A549 (cell line): ENCODE measurements around the gene APBA1. TPM values are rescaled to one million over a fixed set of nuclear protein-coding genes. Genes with fewer than 3 reads are reported as not detected.
A peak's percentile ranks its signal among the peaks of the same experiment; 100 is the strongest.

ENCODE experiments used
- ATAC-seq, 2 experiments: fragments of 200-7000 bp in 1 of 2; fragments of >200 bp in 1 of 2; cut with Nextera tagmentation in 1 of 2; cut with Tn5 transposase in 1 of 2; 3 replicates each; pipeline versions ENCODE4 v1.8.0 to v1.9.1; 2018 to 2020; ENCODE audit warnings: mild to moderate bottlenecking in 1 of 2, moderate library complexity in 1 of 2
- CTCF ChIA-PET: fragments of 300-600 bp; sonication (Branson Sonifier 250); formaldehyde crosslinking; extraction: SDS; loops from one replicate; lab custom pipeline; 2021; ENCODE audit warnings: antibody characterized with exemption, inconsistent platforms; lab: Yijun Ruan, JAX
- POLR2A ChIA-PET: fragments of 350-600 bp; formaldehyde crosslinking; extraction: SDS; loops from one replicate; lab custom pipeline; 2021; ENCODE audit warnings: antibody characterized with exemption, inconsistent platforms; lab: Yijun Ruan, JAX
- DNase-seq, 2 experiments: peaks; one replicate each; pipeline versions ENCODE4 v3.0.0 to v3.0.0-alpha.2; 2011 to 2016; ENCODE audit warnings: low read depth in 1 of 2, low spot score in 1 of 2
- FAIRE-seq: peaks from 2 replicates; lab custom pipeline; 2011; peaks lifted over from hg19 to GRCh38; lab: Jason Lieb, UNC
- H3K27ac ChIP-seq, 2 experiments: fragments of >200 bp; sonication (Bioruptor Twin); formaldehyde crosslinking; 3 replicates each; pipeline ENCODE4 v1.5.1; 2016 to 2017
- H3K4me1 ChIP-seq: fragments of >200 bp; sonication (Bioruptor Twin); formaldehyde crosslinking; 3 replicates; pipeline ENCODE4 v1.6.1; 2016
- H3K4me2 ChIP-seq: fragments of >200 bp; sonication (Bioruptor Twin); formaldehyde crosslinking; 3 replicates; pipeline ENCODE4 v1.6.1; 2016
- H3K4me3 ChIP-seq: fragments of >200 bp; sonication (Bioruptor Twin); formaldehyde crosslinking; 3 replicates; pipeline ENCODE4 v1.5.1; 2016
- H3K9me3 ChIP-seq: fragments of >200 bp; sonication (Bioruptor Twin); formaldehyde crosslinking; 3 replicates; pipeline ENCODE4 v1.6.1; 2016
- ATOH8 ChIP-seq: fragments of 250-450 bp; sonication (Bioruptor Pico); IDR thresholded peaks from 2 replicates; pipeline ENCODE4 v1.5.0; 2020; ENCODE audit warnings: low read depth, mild to moderate bottlenecking, moderate library complexity
- CEBPB ChIP-seq, 2 experiments: fragments of >200 bp in 1 of 2; sonication (Bioruptor Twin) in 1 of 2; formaldehyde crosslinking in 1 of 2; IDR thresholded peaks; 2 replicates each; pipeline ENCODE4 v1.6.1; 2012 to 2016
- CHD4 ChIP-seq: fragments of 200-600 bp; sonication (generic); IDR thresholded peaks from 2 replicates; pipeline ENCODE4 v1.6.1; 2016; ENCODE audit warnings: antibody characterized with exemption, mild to moderate bottlenecking, borderline replicate concordance
- EP300 ChIP-seq, 2 experiments: fragments of >200 bp; sonication (Bioruptor Twin); formaldehyde crosslinking; IDR thresholded peaks; 2 replicates in 1 of 2; 3 replicates in 1 of 2; pipeline ENCODE4 v1.6.1; 2016 to 2017
- ESRRA ChIP-seq: fragments of 150-350 bp; IDR thresholded peaks from 2 replicates; pipeline ENCODE4 v1.6.1; 2014; ENCODE audit warnings: mild to moderate bottlenecking, low read length, borderline replicate concordance
- FOSL2 ChIP-seq, 2 experiments: fragments of 450-650 bp in 1 of 2; fragments of >200 bp in 1 of 2; sonication (Bioruptor Twin) in 1 of 2; formaldehyde crosslinking; IDR thresholded peaks; 2 replicates each; pipeline versions ENCODE4 v1.5.0 to v1.6.1; 2016 to 2020; ENCODE audit warnings: mild to moderate bottlenecking in 1 of 2, moderate library complexity in 1 of 2
- FOXS1 ChIP-seq: fragments of 250-450 bp; sonication (Bioruptor Pico); IDR thresholded peaks from 2 replicates; pipeline ENCODE4 v1.5.0; 2020; ENCODE audit warnings: mild to moderate bottlenecking, moderate library complexity
- HDAC2 ChIP-seq: fragments of 200-600 bp; sonication (generic); IDR thresholded peaks from 2 replicates; pipeline ENCODE4 v1.6.1; 2016
- HEYL ChIP-seq: fragments of 250-450 bp; sonication (Bioruptor Pico); IDR thresholded peaks from 2 replicates; pipeline ENCODE4 v1.8.0; 2021; ENCODE audit warnings: mild to moderate bottlenecking, moderate library complexity
- HOXA7 ChIP-seq: fragments of 250-450 bp; sonication (Bioruptor Pico); IDR thresholded peaks from 2 replicates; pipeline ENCODE4 v1.5.0; 2020; ENCODE audit warnings: mild to moderate bottlenecking, moderate library complexity
- HOXB5 ChIP-seq: fragments of 250-450 bp; sonication (Bioruptor Pico); IDR thresholded peaks from 2 replicates; pipeline ENCODE4 v1.5.0; 2020; ENCODE audit warnings: mild to moderate bottlenecking, moderate library complexity
- JUN ChIP-seq, 2 experiments: fragments of >200 bp; sonication (Bioruptor Twin); formaldehyde crosslinking; IDR thresholded peaks; 2 replicates in 1 of 2; 3 replicates in 1 of 2; pipeline ENCODE4 v1.6.1; 2016 to 2017
- JUNB ChIP-seq: fragments of >200 bp; sonication (Bioruptor Twin); formaldehyde crosslinking; IDR thresholded peaks from 2 replicates; pipeline ENCODE4 v1.6.1; 2016
- MAFK ChIP-seq: fragments of 450-650 bp; IDR thresholded peaks from 2 replicates; pipeline ENCODE4 v1.6.1; 2014; ENCODE audit not compliant: partially characterized antibody
- MAZ ChIP-seq: fragments of 150-350 bp; IDR thresholded peaks from 2 replicates; pipeline ENCODE4 v1.6.1; 2014; ENCODE audit warnings: antibody characterized with exemption, low read depth, low read length, borderline replicate concordance
- MYC ChIP-seq: IDR thresholded peaks from 2 replicates; pipeline ENCODE4 v1.6.1; 2012; ENCODE audit warnings: mild to moderate bottlenecking, inconsistent platforms, low read length, improper control_type of control experiment, borderline replicate concordance
- NFE2L2 ChIP-seq: fragments of 150-350 bp; conservative IDR thresholded peaks from 2 replicates; pipeline ENCODE4 v1.6.1; 2014; ENCODE audit warnings: low read length
- NPAS2 ChIP-seq: fragments of 250-450 bp; sonication (Bioruptor Pico); IDR thresholded peaks from 2 replicates; pipeline ENCODE4 v1.8.0; 2022; ENCODE audit warnings: mild to moderate bottlenecking, moderate library complexity, borderline replicate concordance
- PHF8 ChIP-seq: fragments of 200-600 bp; sonication (generic); IDR thresholded peaks from 2 replicates; pipeline ENCODE4 v1.6.1; 2016; ENCODE audit warnings: low read depth, mild to moderate bottlenecking, antibody characterized with exemption, moderate library complexity, borderline replicate concordance
- POLR2A ChIP-seq: IDR thresholded peaks from 2 replicates; pipeline ENCODE4 v1.6.1; 2012; ENCODE audit warnings: mild to moderate bottlenecking, low read length
- POLR2AphosphoS2 ChIP-seq: conservative IDR thresholded peaks from 2 replicates; pipeline ENCODE4 v1.6.1; 2012; ENCODE audit warnings: low read length, improper control_type of control experiment, inconsistent platforms
- RAD21 ChIP-seq, 2 experiments: fragments of >200 bp in 1 of 2; sonication (Bioruptor Twin) in 1 of 2; formaldehyde crosslinking in 1 of 2; IDR thresholded peaks in 1 of 2; conservative IDR thresholded peaks in 1 of 2; 2 replicates in 1 of 2; 3 replicates in 1 of 2; pipeline ENCODE4 v1.6.1; 2012 to 2018; ENCODE audit warnings: inconsistent platforms in 1 of 2
- SMC3 ChIP-seq: fragments of >200 bp; sonication (Bioruptor Twin); formaldehyde crosslinking; IDR thresholded peaks from 3 replicates; pipeline ENCODE4 v1.6.1; 2018; ENCODE audit warnings: inconsistent platforms
- SREBF2 ChIP-seq: fragments of 450-650 bp; IDR thresholded peaks from 2 replicates; pipeline ENCODE4 v1.6.1; 2014; ENCODE audit warnings: mild to moderate bottlenecking, moderate library complexity
- ZFP36 ChIP-seq: fragments of 450-650 bp; IDR thresholded peaks from 2 replicates; pipeline ENCODE4 v1.6.1; 2014; ENCODE audit warnings: borderline replicate concordance; ENCODE audit not compliant: partially characterized antibody
- WGBS: methylation state at CpG from one replicate; pipeline ENCODE4 v1.1.6; 2017; ENCODE audit errors: missing lambda C conversion rate; 5-methylcytosine and 5-hydroxymethylcytosine counted together
- polyA plus RNA-seq, 4 experiments: library from polyadenylated mRNA; depleted of rRNA in 3 of 4; stranded (reverse); fragments of >200 nt; fragmentation: RNase III in 1 of 4; extraction: RNeasy Plus Mini Kit Qiagen cat#74134 plus additional on column Dnase treatment in 1 of 4; gene quantifications; 2 replicates in 3 of 4; 3 replicates in 1 of 4; pipeline ENCODE4 v1.2.3, GENCODE V29; 2011 to 2017
- TF ChIP-seq, protein P1 (sequence below): fragments of >200 bp; sonication (Bioruptor Twin); formaldehyde crosslinking; IDR thresholded peaks from 2 replicates; pipeline ENCODE4 v1.6.1; 2016
- TF ChIP-seq, protein P2 (sequence below): fragments of 150-350 bp; IDR thresholded peaks from 2 replicates; pipeline ENCODE4 v1.6.1; 2014; ENCODE audit warnings: low read depth, mild to moderate bottlenecking, low read length
- TF ChIP-seq, protein P3 (sequence below): fragments of >200 bp; sonication (Bioruptor Twin); formaldehyde crosslinking; IDR thresholded peaks from 3 replicates; pipeline ENCODE4 v1.5.1; 2016
- TF ChIP-seq, protein P4 (sequence below): fragments of 450-650 bp; IDR thresholded peaks from 2 replicates; pipeline ENCODE4 v1.6.1; 2014; ENCODE audit warnings: antibody characterized with exemption

The APBA1 gene
- polyA plus RNA-seq, 2 of the 4 experiments (the other 2 are of a cell fraction), result 0.22 to 1.6 TPM

DNA sequence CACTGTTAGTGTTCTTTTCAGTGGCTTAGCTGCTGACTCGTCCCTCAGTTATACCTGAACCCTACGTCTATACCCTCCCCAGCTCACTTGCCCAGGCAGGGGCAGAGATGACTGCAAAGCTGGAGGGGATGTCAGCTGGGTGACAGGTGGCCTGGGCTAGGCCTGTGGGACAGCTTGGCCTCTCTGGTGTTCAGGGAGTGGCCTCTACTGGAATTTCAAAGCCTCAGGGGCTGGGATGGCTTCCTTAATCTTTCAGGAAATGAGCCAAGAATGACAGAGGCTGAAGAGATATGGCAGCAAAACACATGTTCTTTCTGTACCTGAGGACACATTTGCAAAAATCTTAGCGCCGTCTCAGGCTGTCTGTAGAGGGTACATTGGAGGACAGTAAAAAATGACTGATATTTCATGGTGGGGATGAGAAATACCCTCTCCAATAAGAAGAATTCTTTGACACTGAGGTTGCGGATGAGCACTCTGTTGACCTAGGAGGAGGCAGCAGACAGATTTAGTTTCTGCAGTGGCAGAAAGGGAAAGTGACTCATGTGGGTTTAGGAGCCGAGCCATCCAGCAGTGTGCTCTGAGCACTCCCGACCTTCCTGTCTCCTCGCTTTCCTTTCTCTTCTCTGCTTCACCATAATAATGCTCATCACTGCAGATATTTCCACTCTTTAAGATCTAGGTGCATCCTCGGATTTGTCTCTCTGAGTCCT, 292.7 kb downstream of the APBA1 start:
- no peaks in the 10 kb centered on the region for H3K4me1 ChIP-seq
- POLR2A ChIA-PET, result interaction anchor here (0.7 kb wide), 1 partner anchor 61 kb away, joined by 4 read pairs; no protein-coding TSS in a partner anchor
- no peak for FAIRE-seq
- TF ChIP-seq POLR2AphosphoS2, result no peak
- no peak for TF ChIP-seq EP300 (IDR thresholded peaks at IDR 0.05)
- no peak for TF ChIP-seq CEBPB (IDR thresholded peaks at IDR 0.05)
- no peak for TF ChIP-seq JUNB
- no peak for TF ChIP-seq CHD4
- TF ChIP-seq ZFP36, result no peak
- TF ChIP-seq MAFK, result no peak
- TF ChIP-seq, protein P1, sequence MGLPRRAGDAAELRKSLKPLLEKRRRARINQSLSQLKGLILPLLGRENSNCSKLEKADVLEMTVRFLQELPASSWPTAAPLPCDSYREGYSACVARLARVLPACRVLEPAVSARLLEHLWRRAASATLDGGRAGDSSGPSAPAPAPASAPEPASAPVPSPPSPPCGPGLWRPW, result no peak
- TF ChIP-seq, protein P2, sequence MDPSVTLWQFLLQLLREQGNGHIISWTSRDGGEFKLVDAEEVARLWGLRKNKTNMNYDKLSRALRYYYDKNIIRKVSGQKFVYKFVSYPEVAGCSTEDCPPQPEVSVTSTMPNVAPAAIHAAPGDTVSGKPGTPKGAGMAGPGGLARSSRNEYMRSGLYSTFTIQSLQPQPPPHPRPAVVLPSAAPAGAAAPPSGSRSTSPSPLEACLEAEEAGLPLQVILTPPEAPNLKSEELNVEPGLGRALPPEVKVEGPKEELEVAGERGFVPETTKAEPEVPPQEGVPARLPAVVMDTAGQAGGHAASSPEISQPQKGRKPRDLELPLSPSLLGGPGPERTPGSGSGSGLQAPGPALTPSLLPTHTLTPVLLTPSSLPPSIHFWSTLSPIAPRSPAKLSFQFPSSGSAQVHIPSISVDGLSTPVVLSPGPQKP, result no peak
- TF ChIP-seq SREBF2, result no peak
- no peak for TF ChIP-seq HDAC2
- no peak for TF ChIP-seq HOXB5 (CRISPR knock-in tag)
- TF ChIP-seq RAD21 (conservative IDR thresholded peaks at IDR 0.05 in 1 of 2, IDR thresholded peaks at IDR 0.05 in 1 of 2), result no peak
- no peak for TF ChIP-seq ATOH8
- TF ChIP-seq HOXA7 (CRISPR knock-in tag), result no peak
- TF ChIP-seq, protein P3, sequence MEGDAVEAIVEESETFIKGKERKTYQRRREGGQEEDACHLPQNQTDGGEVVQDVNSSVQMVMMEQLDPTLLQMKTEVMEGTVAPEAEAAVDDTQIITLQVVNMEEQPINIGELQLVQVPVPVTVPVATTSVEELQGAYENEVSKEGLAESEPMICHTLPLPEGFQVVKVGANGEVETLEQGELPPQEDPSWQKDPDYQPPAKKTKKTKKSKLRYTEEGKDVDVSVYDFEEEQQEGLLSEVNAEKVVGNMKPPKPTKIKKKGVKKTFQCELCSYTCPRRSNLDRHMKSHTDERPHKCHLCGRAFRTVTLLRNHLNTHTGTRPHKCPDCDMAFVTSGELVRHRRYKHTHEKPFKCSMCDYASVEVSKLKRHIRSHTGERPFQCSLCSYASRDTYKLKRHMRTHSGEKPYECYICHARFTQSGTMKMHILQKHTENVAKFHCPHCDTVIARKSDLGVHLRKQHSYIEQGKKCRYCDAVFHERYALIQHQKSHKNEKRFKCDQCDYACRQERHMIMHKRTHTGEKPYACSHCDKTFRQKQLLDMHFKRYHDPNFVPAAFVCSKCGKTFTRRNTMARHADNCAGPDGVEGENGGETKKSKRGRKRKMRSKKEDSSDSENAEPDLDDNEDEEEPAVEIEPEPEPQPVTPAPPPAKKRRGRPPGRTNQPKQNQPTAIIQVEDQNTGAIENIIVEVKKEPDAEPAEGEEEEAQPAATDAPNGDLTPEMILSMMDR, result no peak
- TF ChIP-seq, all 56 proteins: peak for 0
- CTCF ChIA-PET, result interaction anchor here (0.6 to 1.4 kb wide), 2 partner anchors 19 to 40 kb away, joined by 3 to 4 read pairs; no protein-coding TSS in a partner anchor
- Histone ChIP-seq H3K27ac (no peak overlapping the region), H3K4me2 (peak overlapping the region; percentile 19; the same call in 1 of the 3 replicates), H3K4me3 (no peak overlapping the region), H3K9me3 (no peaks in the 10 kb centered on the region)
- ATAC-seq (peak; percentile 37 to 67; a peak in 3 of 6 replicates), DNase-seq (peak in 1 of 2 experiments; percentile 16)
- 39% methylated on average over 9 of the region's 9 CpGs for WGBS

GRCh38 chr9:69377981-69378380, 294.2 kb downstream of the APBA1 start:
- H3K4me1 ChIP-seq, result no peaks in the 10 kb centered on the region
- ATAC-seq (no peak), FAIRE-seq (no peak), DNase-seq (no peak)
- WGBS, result 68% methylated on average over 2 of the region's 2 CpGs
- ChIA-PET POLR2A (no interaction called here), CTCF (no interaction called here)
- H3K9me3 ChIP-seq, result no peaks in the 10 kb centered on the region
- no peak overlapping the region for H3K4me2 ChIP-seq
- H3K4me3 ChIP-seq, result no peak overlapping the region
- TF ChIP-seq POLR2A, result no peak
- TF ChIP-seq EP300 (IDR thresholded peaks at IDR 0.05), result no peak
- TF ChIP-seq HEYL (CRISPR knock-in tag), result no peak
- no peak for TF ChIP-seq PHF8
- TF ChIP-seq ESRRA, result no peak
- TF ChIP-seq POLR2AphosphoS2, result no peak
- TF ChIP-seq SMC3, result no peak
- no peak for TF ChIP-seq NPAS2 (CRISPR knock-in tag)
- no peak for TF ChIP-seq JUN (IDR thresholded peaks at IDR 0.05)
- TF ChIP-seq HOXA7 (CRISPR knock-in tag), result no peak
- TF ChIP-seq, protein P4, sequence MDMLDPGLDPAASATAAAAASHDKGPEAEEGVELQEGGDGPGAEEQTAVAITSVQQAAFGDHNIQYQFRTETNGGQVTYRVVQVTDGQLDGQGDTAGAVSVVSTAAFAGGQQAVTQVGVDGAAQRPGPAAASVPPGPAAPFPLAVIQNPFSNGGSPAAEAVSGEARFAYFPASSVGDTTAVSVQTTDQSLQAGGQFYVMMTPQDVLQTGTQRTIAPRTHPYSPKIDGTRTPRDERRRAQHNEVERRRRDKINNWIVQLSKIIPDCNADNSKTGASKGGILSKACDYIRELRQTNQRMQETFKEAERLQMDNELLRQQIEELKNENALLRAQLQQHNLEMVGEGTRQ, result no peak
- TF ChIP-seq NFE2L2, result no peak
- TF ChIP-seq FOSL2 (IDR thresholded peaks at IDR 0.05), result no peak
- TF ChIP-seq FOSL2 (CRISPR knock-in tag; IDR thresholded peaks at IDR 0.05), result no peak
- no peak for TF ChIP-seq FOXS1 (CRISPR knock-in tag)
- TF ChIP-seq MYC, result no peak
- TF ChIP-seq CEBPB (IDR thresholded peaks at IDR 0.05), result no peak
- TF ChIP-seq MAZ, result no peak
- no peak for TF ChIP-seq CHD4
- H3K27ac ChIP-seq, result no peak overlapping the region
